ENCODE results near the gene POLR2C. TPM values are rescaled to one million over a fixed set of nuclear protein-coding genes. Genes with fewer than 3 reads are reported as not detected.
A peak's percentile ranks its signal among the peaks of the same experiment; 100 is the strongest.
"Not testable (repeated sequence)": the region's sequence is repeated elsewhere in the genome, so short reads cannot be mapped to it uniquely, and the experiment has no call there.

POLR2C gene
- total RNA-seq, 1 experiment from 2014 or later = 87.6 TPM

DNA sequence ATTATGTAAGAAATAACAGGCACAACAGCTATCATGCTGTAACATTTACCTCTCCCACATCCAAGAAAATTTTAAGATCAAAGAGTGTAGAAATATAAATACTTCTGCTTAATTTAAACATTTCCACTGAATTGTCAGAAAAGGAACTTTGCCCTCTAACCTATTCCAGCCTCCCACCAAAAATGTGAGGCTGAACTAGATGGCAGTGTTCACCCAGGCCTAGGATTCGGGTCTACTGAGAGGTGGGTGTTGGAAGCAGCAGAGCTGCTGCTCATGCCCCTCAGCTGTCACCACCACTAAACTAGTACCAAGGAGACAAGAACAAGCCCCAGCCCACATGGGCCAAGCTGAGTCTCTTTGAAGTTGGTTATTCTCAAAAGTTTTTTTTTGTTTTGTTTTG is 26.6 kb upstream of the POLR2C start:
- Histone ChIP-seq H3K9me2 (replicated peaks; ENCODE audit: insufficient read depth, low read length) (no peaks in the 10 kb centered on the region), H3K27me3 (ENCODE audit: low read length) (no peaks in the 10 kb centered on the region), H3K79me2 (ENCODE audit: low read length) (peaks cover 3% of the 10 kb centered on the region), H3K36me3 (ENCODE audit: insufficient read depth, low read length) (peaks cover 62% of the 10 kb centered on the region), H3K4me2 (ENCODE audit: low read depth, low read length, poor library complexity, severe bottlenecking) (no peak overlapping the region), H3K9me3 (ENCODE audit: low read length) (no peaks in the 10 kb centered on the region), H3K9ac (ENCODE audit: low read length) (no peak overlapping the region), H3K4me3 (ENCODE audit: low read length) (no peak overlapping the region), H2AFZ (ENCODE audit: low read length) (no peak overlapping the region), H3K4me1 (ENCODE audit: low read length) (no peaks in the 10 kb centered on the region), H4K20me1 (ENCODE audit: insufficient read depth, low read depth, low read length) (no peaks in the 10 kb centered on the region), H3K27ac (ENCODE audit: low read length) (no peak overlapping the region)
- DNase-seq = no peak

DNA sequence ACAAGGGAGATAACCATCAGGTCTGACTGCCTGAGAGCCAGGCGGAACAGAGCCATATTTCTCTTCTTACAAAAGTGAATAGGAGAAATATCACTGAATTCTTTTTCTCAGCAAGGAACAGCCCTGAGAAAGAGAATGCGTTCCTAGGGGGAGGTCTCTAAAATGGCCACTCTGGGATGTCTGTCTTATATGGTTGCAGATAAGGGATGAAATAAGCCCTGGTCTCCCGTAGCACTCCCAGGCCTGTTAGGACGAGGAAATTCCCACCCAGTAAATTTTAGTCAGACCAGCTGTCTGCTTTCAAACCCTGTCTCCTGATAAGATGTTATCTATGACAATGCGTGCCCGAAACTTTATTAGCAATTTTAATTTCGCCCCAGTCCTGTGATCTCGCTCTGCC is 22.5 kb upstream of the POLR2C start:
- H3K27me3 ChIP-seq (ENCODE audit: low read length); DNase-seq; H3K27ac ChIP-seq (ENCODE audit: low read length); H3K9ac ChIP-seq (ENCODE audit: low read length); H3K4me3 ChIP-seq (ENCODE audit: low read length); H3K9me2 ChIP-seq (replicated peaks; ENCODE audit: insufficient read depth, low read length); H3K4me1 ChIP-seq (ENCODE audit: low read length); H4K20me1 ChIP-seq (ENCODE audit: insufficient read depth, low read depth, low read length); H2AFZ ChIP-seq (ENCODE audit: low read length); H3K4me2 ChIP-seq (ENCODE audit: low read depth, low read length, poor library complexity, severe bottlenecking); H3K9me3 ChIP-seq (ENCODE audit: low read length): not testable (repeated sequence)
- Histone ChIP-seq H3K79me2 (ENCODE audit: low read length) (peaks cover 39% of the 10 kb centered on the region), H3K36me3 (ENCODE audit: insufficient read depth, low read length) (peaks cover 47% of the 10 kb centered on the region)

DNA sequence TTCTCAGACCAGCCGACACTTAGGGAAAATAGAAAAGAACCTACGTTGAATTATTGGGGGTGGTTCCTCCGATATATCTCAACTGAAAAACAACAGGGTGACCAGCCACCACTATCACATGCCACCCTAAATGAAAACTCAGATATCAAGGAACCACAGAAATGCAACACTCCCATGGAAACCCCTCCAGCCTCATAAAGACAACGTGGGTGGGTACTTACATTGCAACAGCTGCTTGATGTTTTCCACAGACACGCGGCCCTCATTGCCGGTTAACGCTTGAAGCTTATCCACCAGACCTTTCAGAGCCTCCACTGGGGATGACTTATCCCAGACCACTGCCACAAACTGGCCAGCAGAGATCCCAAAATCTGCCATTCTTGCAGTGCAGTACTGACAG is 21.9 kb upstream of the POLR2C start:
- H4K20me1 ChIP-seq (ENCODE audit: insufficient read depth, low read depth, low read length); DNase-seq; H3K9me3 ChIP-seq (ENCODE audit: low read length); H2AFZ ChIP-seq (ENCODE audit: low read length); H3K9ac ChIP-seq (ENCODE audit: low read length); H3K4me3 ChIP-seq (ENCODE audit: low read length); H3K27me3 ChIP-seq (ENCODE audit: low read length); H3K9me2 ChIP-seq (replicated peaks; ENCODE audit: insufficient read depth, low read length); H3K27ac ChIP-seq (ENCODE audit: low read length); H3K4me2 ChIP-seq (ENCODE audit: low read depth, low read length, poor library complexity, severe bottlenecking); H3K4me1 ChIP-seq (ENCODE audit: low read length): not testable (repeated sequence)
- peaks cover 47% of the 10 kb centered on the region for H3K36me3 ChIP-seq (ENCODE audit: insufficient read depth, low read length)
- peaks cover 45% of the 10 kb centered on the region for H3K79me2 ChIP-seq (ENCODE audit: low read length)

DNA sequence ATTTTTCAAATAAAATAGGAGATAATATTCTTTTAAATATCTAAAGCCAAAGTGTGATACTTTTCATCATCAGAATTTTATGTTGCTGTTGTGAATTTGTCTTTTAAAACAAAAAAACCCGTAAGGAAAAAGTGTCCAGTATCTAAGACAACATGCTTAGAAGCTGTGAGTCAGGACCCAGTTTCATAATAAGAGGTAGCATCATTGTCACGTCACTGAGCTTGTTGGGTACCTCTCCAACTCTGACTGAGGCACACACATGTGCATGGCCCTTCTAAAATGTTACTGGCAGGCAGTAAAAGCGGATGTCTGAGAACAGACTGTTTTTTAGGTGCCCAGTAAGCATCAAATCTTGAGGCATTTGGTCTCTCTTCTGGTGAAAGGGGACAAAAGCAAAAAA is 17.8 kb upstream of the POLR2C start:
- Histone ChIP-seq H3K36me3 (ENCODE audit: insufficient read depth, low read length) (peaks cover 27% of the 10 kb centered on the region), H2AFZ (ENCODE audit: low read length) (no peak overlapping the region), H3K9me3 (ENCODE audit: low read length) (no peaks in the 10 kb centered on the region), H3K9me2 (replicated peaks; ENCODE audit: insufficient read depth, low read length) (no peaks in the 10 kb centered on the region), H3K9ac (ENCODE audit: low read length) (no peak overlapping the region), H3K4me3 (ENCODE audit: low read length) (no peak overlapping the region), H3K79me2 (ENCODE audit: low read length) (peaks cover 84% of the 10 kb centered on the region), H3K4me1 (ENCODE audit: low read length) (peaks cover 24% of the 10 kb centered on the region), H4K20me1 (ENCODE audit: insufficient read depth, low read depth, low read length) (no peaks in the 10 kb centered on the region), H3K4me2 (ENCODE audit: low read depth, low read length, poor library complexity, severe bottlenecking) (no peak overlapping the region), H3K27ac (ENCODE audit: low read length) (no peak overlapping the region), H3K27me3 (ENCODE audit: low read length) (no peaks in the 10 kb centered on the region)
- no peak for DNase-seq

DNA sequence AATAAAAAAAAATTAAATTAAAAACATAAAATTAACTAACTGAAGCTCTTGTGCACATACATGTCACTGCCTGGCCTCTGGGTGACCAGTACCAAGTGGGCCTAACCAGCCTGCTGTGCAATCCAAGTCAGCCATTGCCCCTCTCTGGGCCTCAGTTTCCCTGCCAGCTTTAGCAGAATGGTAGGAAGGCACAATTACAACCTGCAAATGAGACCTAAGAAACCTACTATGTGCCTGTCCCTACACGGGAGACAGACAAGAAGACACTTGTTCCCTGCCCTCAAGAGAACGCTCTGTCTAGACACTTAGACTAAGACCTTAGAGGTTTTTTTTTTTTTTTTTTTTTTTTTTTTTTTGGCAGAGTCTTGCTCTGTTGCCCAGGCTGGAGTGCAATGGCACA is 17.0 kb upstream of the POLR2C start:
- no peak overlapping the region for H2AFZ ChIP-seq (ENCODE audit: low read length)
- peaks cover 87% of the 10 kb centered on the region for H3K79me2 ChIP-seq (ENCODE audit: low read length)
- H3K4me1 ChIP-seq (ENCODE audit: low read length) = peaks cover 24% of the 10 kb centered on the region
- H3K36me3 ChIP-seq (ENCODE audit: insufficient read depth, low read length) = peaks cover 20% of the 10 kb centered on the region
- H3K9me3 ChIP-seq (ENCODE audit: low read length) = no peaks in the 10 kb centered on the region
- H3K9ac ChIP-seq (ENCODE audit: low read length) = no peak overlapping the region
- DNase-seq = no peak
- no peaks in the 10 kb centered on the region for H3K9me2 ChIP-seq (replicated peaks; ENCODE audit: insufficient read depth, low read length)
- no peak overlapping the region for H3K4me2 ChIP-seq (ENCODE audit: low read depth, low read length, poor library complexity, severe bottlenecking)
- H4K20me1 ChIP-seq (ENCODE audit: insufficient read depth, low read depth, low read length) = no peaks in the 10 kb centered on the region
- H3K27me3 ChIP-seq (ENCODE audit: low read length) = no peaks in the 10 kb centered on the region
- no peak overlapping the region for H3K27ac ChIP-seq (ENCODE audit: low read length)
- H3K4me3 ChIP-seq (ENCODE audit: low read length) = no peak overlapping the region

DNA sequence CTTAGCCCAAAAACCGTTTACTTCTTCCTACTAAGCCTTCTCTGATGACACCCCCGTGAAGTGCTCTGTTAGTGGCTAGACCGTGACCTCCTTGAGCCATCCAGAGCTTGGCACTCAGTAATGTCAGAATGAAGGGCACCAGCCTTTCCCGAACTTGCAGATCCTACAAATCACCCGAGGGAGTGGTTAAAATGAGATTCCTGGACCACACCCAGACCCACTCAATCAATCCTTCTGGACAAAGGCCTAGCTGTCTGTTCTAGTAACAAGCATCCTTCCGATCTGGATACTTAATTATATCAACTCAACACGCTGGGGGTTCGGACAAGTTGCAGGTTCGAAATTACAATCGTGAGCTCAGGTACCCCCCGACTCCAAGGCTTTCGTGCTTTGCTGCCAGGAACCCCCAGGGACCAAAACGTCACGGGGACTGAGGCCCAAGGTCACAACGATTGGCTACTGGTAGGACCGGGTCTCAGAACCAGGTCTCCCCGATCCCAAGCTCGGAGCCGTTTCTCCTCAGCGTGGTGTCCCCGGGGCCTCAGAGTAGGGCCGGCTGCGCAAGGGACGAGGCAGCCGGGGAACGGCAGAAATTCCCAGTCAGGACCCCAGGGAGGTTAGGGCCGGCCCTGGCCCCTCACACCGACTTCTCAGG is 15.8 kb upstream of the POLR2C start:
- DNase-seq = peak; percentile 91

DNA sequence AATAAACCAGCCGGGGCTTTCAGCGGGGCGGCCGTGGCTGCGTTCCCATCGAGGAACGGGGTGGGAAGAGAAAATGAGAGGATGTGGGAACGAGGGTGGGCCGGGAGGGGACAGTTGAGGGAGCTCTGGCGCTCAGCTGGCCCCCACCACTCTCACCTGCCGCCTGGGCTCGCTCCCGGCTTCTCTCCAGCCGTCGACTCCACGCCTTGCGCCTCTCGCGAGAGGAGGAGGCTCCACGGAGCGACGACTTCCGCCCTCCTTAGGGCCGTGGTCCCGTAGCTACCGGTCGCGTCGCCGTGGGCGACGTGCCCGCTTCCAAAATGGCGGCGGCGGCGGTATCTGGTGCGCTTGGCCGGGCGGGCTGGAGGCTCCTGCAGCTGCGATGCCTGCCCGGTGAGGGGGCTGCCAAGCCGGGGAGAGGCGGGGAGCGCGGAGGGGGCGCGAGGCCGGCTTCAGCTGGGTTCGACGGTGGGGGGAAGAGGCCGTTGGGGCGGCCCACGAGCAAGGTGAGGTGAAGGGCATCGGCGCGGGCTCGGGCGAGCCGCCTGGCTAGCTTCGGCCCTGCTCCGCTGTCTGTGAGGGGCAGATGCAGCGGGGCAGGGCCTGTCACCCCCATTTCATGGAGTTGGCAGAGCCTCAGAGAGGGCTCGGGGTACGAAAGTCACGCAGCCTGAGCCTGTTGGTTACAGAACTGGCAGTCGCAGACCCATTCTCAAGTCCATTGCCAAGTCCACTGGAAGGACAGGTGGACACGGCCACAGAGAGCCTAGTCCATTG is 15.1 kb upstream of the POLR2C start, which contains the start of the genes CIAPIN1 and COQ9:
Gene CIAPIN1 (minus strand): TSS at position 200 of the 777 bp plus-strand sequence. CDS start 6,457 bp downstream, outside the sequence.
Gene COQ9 (plus strand): TSS at position 294 of the 777 bp plus-strand sequence. CDS start 27 bp downstream, at position 321.
- peak within 1 kb of the TSS; percentile 86 for H2AFZ ChIP-seq (ENCODE audit: low read length)
- peak within 1 kb of the TSS; percentile 84 for H3K4me2 ChIP-seq (ENCODE audit: low read depth, low read length, poor library complexity, severe bottlenecking)
- no peaks in the 10 kb centered on the region for H3K27me3 ChIP-seq (ENCODE audit: low read length)
- no peaks in the 10 kb centered on the region for H3K9me2 ChIP-seq (replicated peaks; ENCODE audit: insufficient read depth, low read length)
- peaks cover 24% of the 10 kb centered on the region for H3K4me1 ChIP-seq (ENCODE audit: low read length)
- H3K79me2 ChIP-seq (ENCODE audit: low read length) = peaks cover 74% of the 10 kb centered on the region
- peaks cover 13% of the 10 kb centered on the region for H3K36me3 ChIP-seq (ENCODE audit: insufficient read depth, low read length)
- peak within 1 kb of the TSS; percentile 85 for H3K4me3 ChIP-seq (ENCODE audit: low read length)
- peak within 1 kb of the TSS; percentile 89 for H3K9ac ChIP-seq (ENCODE audit: low read length)
- no peaks in the 10 kb centered on the region for H4K20me1 ChIP-seq (ENCODE audit: insufficient read depth, low read depth, low read length)
- DNase-seq = peak; percentile 98
- H3K9me3 ChIP-seq (ENCODE audit: low read length) = no peaks in the 10 kb centered on the region
- H3K27ac ChIP-seq (ENCODE audit: low read length) = peak within 1 kb of the TSS; percentile 72

More for the DNA sequence above, 15.8 kb upstream of the POLR2C start:
- H3K4me3 ChIP-seq (ENCODE audit: low read length) = peak overlapping the region; percentile 85
- peaks cover 24% of the 10 kb centered on the region for H3K4me1 ChIP-seq (ENCODE audit: low read length)
- peak overlapping the region; percentile 29; the same call in 1 of the 2 replicates for H3K27ac ChIP-seq (ENCODE audit: low read length)
- H4K20me1 ChIP-seq (ENCODE audit: insufficient read depth, low read depth, low read length) = no peaks in the 10 kb centered on the region
- H3K79me2 ChIP-seq (ENCODE audit: low read length) = peaks cover 78% of the 10 kb centered on the region
- no peaks in the 10 kb centered on the region for H3K9me3 ChIP-seq (ENCODE audit: low read length)
- H2AFZ ChIP-seq (ENCODE audit: low read length) = no peak overlapping the region
- no peaks in the 10 kb centered on the region for H3K9me2 ChIP-seq (replicated peaks; ENCODE audit: insufficient read depth, low read length)
- peak overlapping the region; percentile 89 for H3K9ac ChIP-seq (ENCODE audit: low read length)
- peak overlapping the region; percentile 84 for H3K4me2 ChIP-seq (ENCODE audit: low read depth, low read length, poor library complexity, severe bottlenecking)
- H3K36me3 ChIP-seq (ENCODE audit: insufficient read depth, low read length) = peaks cover 10% of the 10 kb centered on the region
- H3K27me3 ChIP-seq (ENCODE audit: low read length) = no peaks in the 10 kb centered on the region

DNA sequence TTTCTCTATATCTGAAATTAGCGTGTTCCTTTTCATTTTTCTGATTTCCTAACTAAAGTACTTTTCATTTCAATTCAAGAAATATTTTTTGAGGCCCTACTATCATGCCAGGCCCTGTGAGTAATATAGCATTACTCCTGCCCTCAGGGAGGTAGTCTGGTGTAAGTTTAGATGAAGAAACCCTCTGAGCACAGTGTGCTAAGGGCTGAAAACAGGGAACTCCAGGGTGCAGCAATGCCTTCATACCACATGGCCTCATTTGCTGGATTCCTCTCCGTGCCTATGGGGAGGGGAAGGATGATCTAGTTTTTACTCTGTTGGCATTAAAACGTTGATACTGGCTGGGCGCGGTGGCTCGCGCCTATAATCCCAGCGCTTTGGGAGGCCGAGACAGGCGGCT is 10.5 kb upstream of the POLR2C start:
- no peaks in the 10 kb centered on the region for H3K9me2 ChIP-seq (replicated peaks; ENCODE audit: insufficient read depth, low read length)
- no peak overlapping the region for H3K9ac ChIP-seq (ENCODE audit: low read length)
- peaks cover 30% of the 10 kb centered on the region for H3K79me2 ChIP-seq (ENCODE audit: low read length)
- no peak overlapping the region for H3K27ac ChIP-seq (ENCODE audit: low read length)
- no peaks in the 10 kb centered on the region for H3K9me3 ChIP-seq (ENCODE audit: low read length)
- no peak overlapping the region for H3K4me3 ChIP-seq (ENCODE audit: low read length)
- H4K20me1 ChIP-seq (ENCODE audit: insufficient read depth, low read depth, low read length) = no peaks in the 10 kb centered on the region
- peaks cover 27% of the 10 kb centered on the region; the same call in 1 of the 2 replicates for H3K36me3 ChIP-seq (ENCODE audit: insufficient read depth, low read length)
- H3K4me1 ChIP-seq (ENCODE audit: low read length) = peaks cover 14% of the 10 kb centered on the region
- DNase-seq = no peak
- no peak overlapping the region for H3K4me2 ChIP-seq (ENCODE audit: low read depth, low read length, poor library complexity, severe bottlenecking)
- no peak overlapping the region for H2AFZ ChIP-seq (ENCODE audit: low read length)
- H3K27me3 ChIP-seq (ENCODE audit: low read length) = no peaks in the 10 kb centered on the region
